Dendritic cell treated with granulocyte-macrophage colony-stimulating factor and Interleukin-4, amounts not matched to agents 40 ng/mL and 50 ng/mL, for 4 days (primary cell): ENCODE results near the gene PTPRN2.

Source experiments
- H3K27ac Mint-ChIP-seq: one replicate; pipeline ENCODE4 v1.8.0; 2022; ENCODE audit warnings: mild to moderate bottlenecking, mixed read lengths
- H3K27me3 Mint-ChIP-seq: one replicate; pipeline ENCODE4 v1.8.0; 2022; ENCODE audit warnings: mild to moderate bottlenecking, mixed read lengths
- H3K36me3 Mint-ChIP-seq: one replicate; pipeline ENCODE4 v1.8.0; 2022; ENCODE audit warnings: low read depth, mixed read lengths
- H3K4me1 Mint-ChIP-seq: one replicate; pipeline ENCODE4 v1.8.0; 2022; ENCODE audit warnings: low read depth, mixed read lengths
- H3K4me3 Mint-ChIP-seq: one replicate; pipeline ENCODE4 v1.8.0; 2022; ENCODE audit warnings: mild to moderate bottlenecking, moderate library complexity, mixed read lengths
- H3K9me3 Mint-ChIP-seq: one replicate; pipeline ENCODE4 v1.8.0; 2022; ENCODE audit warnings: mixed read lengths
- intact Hi-C: fragments of 100-400 bp; cut with micrococcal nuclease; formaldehyde crosslinking; loops from one replicate; pipeline ENCODE4 v1.15.0; 2022

Gene PTPRN2

GRCh38 chr7:158591944-158592343, 4.3 kb upstream of the PTPRN2 start:
- no peak overlapping the region for H3K27ac Mint-ChIP-seq
- H3K9me3 Mint-ChIP-seq: no peaks in the 10 kb centered on the region
- intact Hi-C loops: no loop called here
- no peak overlapping the region for H3K4me3 Mint-ChIP-seq
- H3K4me1 Mint-ChIP-seq: no peaks in the 10 kb centered on the region
- peaks cover 26% of the 10 kb centered on the region for H3K27me3 Mint-ChIP-seq
- no peaks in the 10 kb centered on the region for H3K36me3 Mint-ChIP-seq

- Mint-ChIP-seq H3K36me3 (no peaks in the 10 kb centered on the region), H3K9me3 (no peaks in the 10 kb centered on the region), H3K27me3 (peaks cover 41% of the 10 kb centered on the region), H3K4me1 (no peaks in the 10 kb centered on the region), H3K4me3 (no peak overlapping the region), H3K27ac (no peak overlapping the region)
- intact Hi-C loops: no loop called here
Measured at GRCh38 chr7:158590181-158590530, 2.5 kb upstream of the PTPRN2 start.

GRCh38 chr7:158589653-158590052, 2.0 kb upstream of the PTPRN2 start:
- no peaks in the 10 kb centered on the region for H3K36me3 Mint-ChIP-seq
- peaks cover 46% of the 10 kb centered on the region for H3K27me3 Mint-ChIP-seq

GRCh38 chr7:158588878-158589442, 1.3 kb upstream of the PTPRN2 start:
- intact Hi-C loops: no loop called here
- Mint-ChIP-seq H3K9me3 (no peaks in the 10 kb centered on the region), H3K27me3 (peaks cover 53% of the 10 kb centered on the region), H3K27ac (no peak overlapping the region), H3K36me3 (no peaks in the 10 kb centered on the region), H3K4me1 (no peaks in the 10 kb centered on the region), H3K4me3 (no peak overlapping the region)

More at GRCh38 chr7:158589653-158590052, 2.0 kb upstream of the PTPRN2 start:
- no peak overlapping the region for H3K4me3 Mint-ChIP-seq
- no peak overlapping the region for H3K27ac Mint-ChIP-seq
- H3K9me3 Mint-ChIP-seq: no peaks in the 10 kb centered on the region
- intact Hi-C loops: no loop called here
- no peaks in the 10 kb centered on the region for H3K4me1 Mint-ChIP-seq

- Mint-ChIP-seq H3K36me3 (no peaks in the 10 kb centered on the region), H3K4me1 (no peaks in the 10 kb centered on the region), H3K27me3 (peaks cover 60% of the 10 kb centered on the region), H3K27ac (no peak overlapping the region), H3K4me3 (peak overlapping the region; percentile 28), H3K9me3 (no peaks in the 10 kb centered on the region)
- intact Hi-C loops: no loop called here
Measured at GRCh38 chr7:158588085-158588877, 658 bp upstream of the PTPRN2 start.

- Mint-ChIP-seq H3K27ac (no peak overlapping the region), H3K36me3 (no peaks in the 10 kb centered on the region), H3K27me3 (peaks cover 60% of the 10 kb centered on the region), H3K9me3 (no peaks in the 10 kb centered on the region), H3K4me3 (no peak overlapping the region), H3K4me1 (no peaks in the 10 kb centered on the region)
- intact Hi-C loops: no loop called here
Measured at GRCh38 chr7:158586499-158587161, 993 bp downstream of the PTPRN2 start.

- intact Hi-C loops: no loop called here
- H3K36me3 Mint-ChIP-seq: no peaks in the 10 kb centered on the region
- H3K4me3 Mint-ChIP-seq: peak overlapping the region; percentile 14
- H3K9me3 Mint-ChIP-seq: no peaks in the 10 kb centered on the region
- no peaks in the 10 kb centered on the region for H3K4me1 Mint-ChIP-seq
- peaks cover 60% of the 10 kb centered on the region for H3K27me3 Mint-ChIP-seq
- no peak overlapping the region for H3K27ac Mint-ChIP-seq
Measured at GRCh38 chr7:158585721-158586498, 1.7 kb downstream of the PTPRN2 start.

- Mint-ChIP-seq H3K4me3 (no peak overlapping the region), H3K27me3 (peaks cover 49% of the 10 kb centered on the region)
- intact Hi-C loops: no loop called here
Measured at GRCh38 chr7:158584407-158584806, 3.2 kb downstream of the PTPRN2 start.

GRCh38 chr7:158583810-158584209, 3.8 kb downstream of the PTPRN2 start:
- Mint-ChIP-seq H3K27me3 (peaks cover 43% of the 10 kb centered on the region), H3K9me3 (peaks cover 17% of the 10 kb centered on the region), H3K27ac (no peak overlapping the region), H3K36me3 (no peaks in the 10 kb centered on the region), H3K4me3 (no peak overlapping the region), H3K4me1 (no peaks in the 10 kb centered on the region)
- intact Hi-C loops: no loop called here

More at GRCh38 chr7:158584407-158584806, 3.2 kb downstream of the PTPRN2 start:
- no peak overlapping the region for H3K27ac Mint-ChIP-seq
- peaks cover 14% of the 10 kb centered on the region for H3K9me3 Mint-ChIP-seq
- H3K4me1 Mint-ChIP-seq: no peaks in the 10 kb centered on the region
- no peaks in the 10 kb centered on the region for H3K36me3 Mint-ChIP-seq

GRCh38 chr7:158583143-158583542, 4.5 kb downstream of the PTPRN2 start:
- intact Hi-C loops: no loop called here
- Mint-ChIP-seq H3K9me3 (peaks cover 17% of the 10 kb centered on the region), H3K4me3 (no peak overlapping the region), H3K4me1 (no peaks in the 10 kb centered on the region), H3K36me3 (no peaks in the 10 kb centered on the region), H3K27ac (no peak overlapping the region), H3K27me3 (peaks cover 36% of the 10 kb centered on the region)

- peaks cover 17% of the 10 kb centered on the region for H3K9me3 Mint-ChIP-seq
- peaks cover 35% of the 10 kb centered on the region for H3K27me3 Mint-ChIP-seq
- no peak overlapping the region for H3K4me3 Mint-ChIP-seq
- H3K27ac Mint-ChIP-seq: no peak overlapping the region
- H3K4me1 Mint-ChIP-seq: no peaks in the 10 kb centered on the region
- intact Hi-C loops: no loop called here
- H3K36me3 Mint-ChIP-seq: no peaks in the 10 kb centered on the region
Measured at GRCh38 chr7:158582089-158582456, 5.5 kb downstream of the PTPRN2 start.

- Mint-ChIP-seq H3K36me3 (no peaks in the 10 kb centered on the region), H3K9me3 (peaks cover 17% of the 10 kb centered on the region), H3K27ac (no peak overlapping the region), H3K27me3 (peaks cover 33% of the 10 kb centered on the region), H3K4me3 (no peak overlapping the region), H3K4me1 (no peaks in the 10 kb centered on the region)
- intact Hi-C loops: no loop called here
Measured at GRCh38 chr7:158581440-158582088, 6.1 kb downstream of the PTPRN2 start.

- Mint-ChIP-seq H3K4me1 (peaks cover 4% of the 10 kb centered on the region), H3K9me3 (peaks cover 17% of the 10 kb centered on the region), H3K4me3 (no peak overlapping the region), H3K27ac (no peak overlapping the region), H3K27me3 (peaks cover 17% of the 10 kb centered on the region), H3K36me3 (no peaks in the 10 kb centered on the region)
- intact Hi-C loops: no loop called here
Measured at GRCh38 chr7:158579662-158580646, 7.7 kb downstream of the PTPRN2 start.
